Fibroblast of skin of left quadriceps (primary cell): ENCODE data around the gene SHISA4.
"Not testable (repeated sequence)": the region's sequence is repeated elsewhere in the genome, so short reads cannot be mapped to it uniquely, and the experiment has no call there.

Source experiments
- DNase-seq, 2 experiments: peaks; one replicate each; pipeline ENCODE4 v3.0.0-alpha.2; 2013; ENCODE audit warnings: low read depth in 2 of 2

The SHISA4 gene

GRCh38 chr1:201898240-201898894, 9.7 kb downstream of the SHISA4 start:
- DNase-seq, result no peak

- no peak for DNase-seq
Measured at GRCh38 chr1:201898992-201899391, 10.3 kb downstream of the SHISA4 start.

- no peak for DNase-seq
Measured at GRCh38 chr1:201899683-201900429, 11.2 kb downstream of the SHISA4 start.

- DNase-seq, result no peak
Measured at GRCh38 chr1:201900476-201900875, 11.8 kb downstream of the SHISA4 start.

GRCh38 chr1:201901036-201901435, 12.3 kb downstream of the SHISA4 start:
- not testable (repeated sequence) for DNase-seq

GRCh38 chr1:201902198-201902597, 13.5 kb downstream of the SHISA4 start:
- DNase-seq, result no peak

- DNase-seq, result no peak
Measured at GRCh38 chr1:201903135-201903534, 14.4 kb downstream of the SHISA4 start.

GRCh38 chr1:201904579-201904978, 15.9 kb downstream of the SHISA4 start:
- peak; percentile 98 for DNase-seq

GRCh38 chr1:201905234-201905890, 16.7 kb downstream of the SHISA4 start:
- DNase-seq, result no peak

- no peak for DNase-seq
Measured at GRCh38 chr1:201906336-201906735, 17.6 kb downstream of the SHISA4 start.

GRCh38 chr1:201907621-201908020, 18.9 kb downstream of the SHISA4 start:
- no peak for DNase-seq

- no peak for DNase-seq
Measured at GRCh38 chr1:201911826-201912571, 23.3 kb downstream of the SHISA4 start.

GRCh38 chr1:201912832-201913231, 24.1 kb downstream of the SHISA4 start:
- no peak for DNase-seq

- DNase-seq, result peak; percentile 56 to 57
Measured at GRCh38 chr1:201914456-201915235, 25.9 kb downstream of the SHISA4 start.

- peak; percentile 47 to 48 for DNase-seq
Measured at GRCh38 chr1:201916649-201917249, 28.1 kb downstream of the SHISA4 start.

GRCh38 chr1:201917362-201918033, 28.8 kb downstream of the SHISA4 start:
- peak in 1 of 2 experiments; percentile 40 for DNase-seq

GRCh38 chr1:201918343-201918742, 29.6 kb downstream of the SHISA4 start:
- DNase-seq, result no peak

- DNase-seq, result no peak
Measured at GRCh38 chr1:201921952-201922558, 33.4 kb downstream of the SHISA4 start.

- no peak for DNase-seq
Measured at GRCh38 chr1:201925301-201925567, 36.5 kb downstream of the SHISA4 start.

- DNase-seq, result no peak
Measured at GRCh38 chr1:201925981-201926645, 37.4 kb downstream of the SHISA4 start.
